ENCODE data around the gene PCDHB11. TPM values are rescaled to one million over a fixed set of nuclear protein-coding genes. Genes with fewer than 3 reads are reported as not detected.
"Not testable (repeated sequence)": the region's sequence is repeated elsewhere in the genome, so short reads cannot be mapped to it uniquely, and the experiment has no call there.

PCDHB11 gene
- total and polyA plus RNA-seq, 7 donors: 0.08 to 1.8 (median 0.86) TPM

DNA sequence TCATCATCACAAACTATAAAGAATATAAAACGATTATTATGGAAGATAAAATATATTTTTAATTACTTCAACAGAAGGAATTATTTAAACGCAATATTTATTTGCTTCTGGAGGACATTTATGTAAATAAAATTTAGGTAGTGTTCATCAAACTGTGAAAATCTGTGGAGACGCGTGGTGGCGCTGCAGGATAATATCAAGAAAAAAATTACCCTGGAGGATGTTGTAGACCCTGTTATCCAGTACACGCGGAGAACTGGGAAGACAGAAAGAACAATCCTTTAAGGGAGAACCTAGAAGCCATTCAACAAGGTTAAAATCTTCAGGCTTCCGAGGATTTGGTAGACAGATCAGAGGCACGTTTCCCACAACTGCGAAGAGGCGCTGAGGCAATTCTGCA, 9.1 kb downstream of the PCDHB11 start, which contains the start of gene PCDHB12:
Gene PCDHB12, plus strand, starts transcription at position 242 of the 400 bp plus-strand sequence. CDS start 189 bp downstream, outside the sequence.
- no peak for ATAC-seq
- WGBS, 3 donors: 17 to 21% (median 18%) methylated on average over 11 of the region's 11 CpGs

GRCh38 chr5:141210281-141210680, 10.9 kb downstream of the PCDHB11 start:
- H3K27me3 ChIP-seq (ENCODE audit: insufficient read depth in 3 of 3, low read length in 2 of 3): peaks cover 0 to 34% (median 6%) of the 10 kb centered on the region in 3 donors
- H3K4me3 ChIP-seq; H3K36me3 ChIP-seq (ENCODE audit: insufficient read depth in 1 of 2, low read depth in 1 of 2); intact Hi-C loops (cut with DNase I); H3K27ac ChIP-seq; H3K4me1 ChIP-seq; DNase-seq; ATAC-seq; H3K9me3 ChIP-seq: not testable (repeated sequence)
- WGBS, 3 donors: 31 to 37% (median 36%) methylated on average over 28 to 39 of the region's 39 CpGs

More for the DNA sequence above, 9.1 kb downstream of the PCDHB11 start, which contains the start of gene PCDHB12:
- Histone ChIP-seq H3K9me3 (peaks cover 3% of the 10 kb centered on the region), H3K36me3 (ENCODE audit: insufficient read depth in 1 of 2, low read depth in 1 of 2) (no peaks in the 10 kb centered on the region), H3K27me3 (ENCODE audit: insufficient read depth in 3 of 3, low read length in 2 of 3) (peaks cover 0 to 34% (median 6%) of the 10 kb centered on the region in 3 donors), H3K4me3 (peak within 1 kb of the TSS; percentile 26), H3K27ac (no peak within 1 kb of the TSS), H3K4me1 (no peaks in the 10 kb centered on the region)
- intact Hi-C loops (cut with DNase I): no loop called here
- DNase-seq: no peak
- TF ChIP-seq CTCF (IDR thresholded peaks at IDR 0.05): peak; percentile 8

- H3K4me3 ChIP-seq; DNase-seq; H3K36me3 ChIP-seq (ENCODE audit: insufficient read depth in 1 of 2, low read depth in 1 of 2); H3K9me3 ChIP-seq; H3K4me1 ChIP-seq; H3K27ac ChIP-seq; ATAC-seq; intact Hi-C loops (cut with DNase I): not testable (repeated sequence)
- peaks cover 0 to 34% (median 6%) of the 10 kb centered on the region in 3 donors for H3K27me3 ChIP-seq (ENCODE audit: insufficient read depth in 3 of 3, low read length in 2 of 3)
- WGBS, 3 donors: 28 to 36% (median 29%) methylated on average over 19 to 22 of the region's 27 CpGs
Measured at GRCh38 chr5:141210849-141211248, 11.4 kb downstream of the PCDHB11 start.

DNA sequence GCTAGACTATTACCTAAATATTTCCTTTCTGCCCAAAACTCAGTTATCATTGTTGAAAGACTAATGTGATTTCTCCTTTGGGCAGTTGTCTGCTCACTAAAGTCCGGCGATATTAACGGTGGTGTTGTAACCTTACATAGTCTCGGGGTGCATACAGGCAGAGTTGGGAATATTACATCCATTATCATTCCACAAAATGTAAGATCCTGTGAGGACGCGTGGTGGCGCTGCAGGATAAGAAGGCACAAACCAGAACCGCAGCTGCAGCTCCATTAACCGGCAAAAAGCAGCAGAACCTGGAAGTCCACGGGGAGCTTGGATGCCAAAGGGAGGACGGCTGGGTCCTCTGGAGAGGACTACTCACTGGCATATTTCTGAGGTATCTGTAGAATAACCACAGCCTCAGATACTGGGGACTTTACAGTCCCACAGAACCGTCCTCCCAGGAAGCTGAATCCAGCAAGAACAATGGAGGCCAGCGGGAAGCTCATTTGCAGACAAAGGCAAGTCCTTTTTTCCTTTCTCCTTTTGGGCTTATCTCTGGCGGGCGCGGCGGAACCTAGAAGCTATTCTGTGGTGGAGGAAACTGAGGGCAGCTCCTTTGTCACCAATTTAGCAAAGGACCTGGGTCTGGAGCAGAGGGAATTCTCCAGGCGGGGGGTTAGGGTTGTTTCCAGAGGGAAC, 14.4 kb downstream of the PCDHB11 start, which contains the start of gene PCDHB13:
Gene PCDHB13, plus strand, starts transcription at position 264 of the 684 bp plus-strand sequence. Its CDS starts 205 bp downstream, at position 469.
- Histone ChIP-seq H3K27me3 (ENCODE audit: insufficient read depth in 3 of 3, low read length in 2 of 3) (peaks cover 0 to 20% (median 4%) of the 10 kb centered on the region in 3 donors), H3K4me3 (peak within 1 kb of the TSS; percentile 32)
- H3K4me1 ChIP-seq; intact Hi-C loops (cut with DNase I); H3K36me3 ChIP-seq (ENCODE audit: insufficient read depth in 1 of 2, low read depth in 1 of 2); H3K27ac ChIP-seq; H3K9me3 ChIP-seq: not testable (repeated sequence)
- 9 to 13% (median 9%) methylated on average over 11 to 13 of the region's 18 CpGs for WGBS, 3 donors
- DNase-seq (peak in 1 of 2 donors; percentile 45), ATAC-seq (peak in 2 of 4 donors; percentile 36 to 68)

DNA sequence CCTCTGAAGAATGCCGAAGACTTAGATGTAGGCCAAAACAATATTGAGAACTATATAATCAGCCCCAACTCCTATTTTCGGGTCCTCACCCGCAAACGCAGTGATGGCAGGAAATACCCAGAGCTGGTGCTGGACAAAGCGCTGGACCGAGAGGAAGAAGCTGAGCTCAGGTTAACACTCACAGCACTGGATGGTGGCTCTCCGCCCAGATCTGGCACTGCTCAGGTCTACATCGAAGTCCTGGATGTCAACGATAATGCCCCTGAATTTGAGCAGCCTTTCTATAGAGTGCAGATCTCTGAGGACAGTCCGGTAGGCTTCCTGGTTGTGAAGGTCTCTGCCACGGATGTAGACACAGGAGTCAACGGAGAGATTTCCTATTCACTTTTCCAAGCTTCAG, 15.2 kb downstream of the PCDHB11 start:
- 54 to 65% (median 56%) methylated on average over 10 of the region's 12 CpGs for WGBS, 3 donors
- intact Hi-C loops (cut with DNase I); H3K36me3 ChIP-seq (ENCODE audit: insufficient read depth in 1 of 2, low read depth in 1 of 2); ATAC-seq; H3K4me1 ChIP-seq; H3K9me3 ChIP-seq; H3K27ac ChIP-seq; DNase-seq; H3K4me3 ChIP-seq: not testable (repeated sequence)
- H3K27me3 ChIP-seq (ENCODE audit: insufficient read depth in 3 of 3, low read length in 2 of 3): peaks cover 0 to 18% (median 2%) of the 10 kb centered on the region in 3 donors

- ATAC-seq; H3K36me3 ChIP-seq (ENCODE audit: insufficient read depth in 1 of 2, low read depth in 1 of 2); H3K4me1 ChIP-seq; H3K4me3 ChIP-seq; intact Hi-C loops (cut with DNase I); H3K9me3 ChIP-seq; DNase-seq; H3K27ac ChIP-seq: not testable (repeated sequence)
- 32 to 40% (median 35%) methylated on average over 26 to 34 of the region's 40 CpGs for WGBS, 3 donors
- peaks cover 0 to 22% (median 0%) of the 10 kb centered on the region in 3 donors for H3K27me3 ChIP-seq (ENCODE audit: insufficient read depth in 3 of 3, low read length in 2 of 3)
Measured at GRCh38 chr5:141215504-141215903, 16.1 kb downstream of the PCDHB11 start.

- H3K9me3 ChIP-seq; H3K4me3 ChIP-seq; ATAC-seq; H3K36me3 ChIP-seq (ENCODE audit: insufficient read depth in 1 of 2, low read depth in 1 of 2); DNase-seq; H3K27ac ChIP-seq; intact Hi-C loops (cut with DNase I); H3K4me1 ChIP-seq: not testable (repeated sequence)
- peaks cover 0 to 19% (median 0%) of the 10 kb centered on the region in 3 donors for H3K27me3 ChIP-seq (ENCODE audit: insufficient read depth in 3 of 3, low read length in 2 of 3)
- 31 to 36% (median 34%) methylated on average over 8 to 19 of the region's 26 CpGs for WGBS, 3 donors
Measured at GRCh38 chr5:141216035-141216434, 16.6 kb downstream of the PCDHB11 start.
